NCI-H187 treated with DMSO at 0.1 percent for 48 hours (cell line): ENCODE measurements around the gene LDHAL6B.

Experiments used
- DNase-seq: peaks from one replicate; lab custom pipeline; 2025; lab: John Stamatoyannopoulos, UW

The LDHAL6B gene

GRCh38 chr15:59177317-59177660 lies 29.4 kb upstream of the LDHAL6B start:
- no peak for DNase-seq

- no peak for DNase-seq
Observed at GRCh38 chr15:59178151-59178695, 28.4 kb upstream of the LDHAL6B start.

- DNase-seq: no peak
Observed at GRCh38 chr15:59179717-59180116, 26.9 kb upstream of the LDHAL6B start.

- DNase-seq: no peak
Observed at GRCh38 chr15:59180945-59181600, 25.6 kb upstream of the LDHAL6B start.

- no peak for DNase-seq
Observed at GRCh38 chr15:59185725-59186124, 20.9 kb upstream of the LDHAL6B start.

GRCh38 chr15:59186501-59186900 lies 20.1 kb upstream of the LDHAL6B start:
- no peak for DNase-seq

- DNase-seq: no peak
Observed at GRCh38 chr15:59189241-59189640, 17.4 kb upstream of the LDHAL6B start.

GRCh38 chr15:59190291-59190690 lies 16.4 kb upstream of the LDHAL6B start:
- no peak for DNase-seq

- DNase-seq: no peak
Observed at GRCh38 chr15:59191855-59192237, 14.8 kb upstream of the LDHAL6B start.

GRCh38 chr15:59194639-59195325 lies 11.9 kb upstream of the LDHAL6B start:
- DNase-seq: no peak

GRCh38 chr15:59196416-59196815 lies 10.2 kb upstream of the LDHAL6B start:
- no peak for DNase-seq

- no peak for DNase-seq
Observed at GRCh38 chr15:59197454-59197853, 9.2 kb upstream of the LDHAL6B start.

GRCh38 chr15:59199626-59200465 lies 6.8 kb upstream of the LDHAL6B start:
- DNase-seq: no peak

- no peak for DNase-seq
Observed at GRCh38 chr15:59200560-59200959, 6.1 kb upstream of the LDHAL6B start.

GRCh38 chr15:59203008-59203407 lies 3.6 kb upstream of the LDHAL6B start:
- no peak for DNase-seq

GRCh38 chr15:59203657-59204056 lies 3.0 kb upstream of the LDHAL6B start:
- DNase-seq: no peak

GRCh38 chr15:59205839-59206622 lies 612 bp upstream of the LDHAL6B start:
- no peak for DNase-seq

- no peak for DNase-seq
Observed at GRCh38 chr15:59208613-59209249, 2.1 kb downstream of the LDHAL6B start.

- DNase-seq: no peak
Observed at GRCh38 chr15:59210186-59210585, 3.5 kb downstream of the LDHAL6B start.

- no peak for DNase-seq
Observed at GRCh38 chr15:59216911-59217310, 10.3 kb downstream of the LDHAL6B start.

GRCh38 chr15:59217876-59218498 lies 11.3 kb downstream of the LDHAL6B start:
- DNase-seq: no peak
